Thyroid gland (tissue), 4 donors: ENCODE results near the gene NDUFV3.

Experiments
- POLR2A ChIP-seq, 2 donors: fragments of 450-650 bp; IDR thresholded peaks; one replicate each; pipeline ENCODE4 v1.6.1; 2017; ENCODE audit warnings: antibody characterized with exemption in 2 of 2, mild to moderate bottlenecking in 2 of 2, moderate library complexity in 1 of 2
- TF ChIP-seq, protein P1 (sequence below), 6 experiments: fragments of 200-600 bp in 3 of 6; fragments of 450-650 bp in 3 of 6; sonication (generic) in 3 of 6; IDR thresholded peaks; one replicate each; pipeline ENCODE4 v1.5.1; 2016 to 2019; ENCODE audit warnings: antibody characterized with exemption in 6 of 6, mild to moderate bottlenecking in 2 of 6, inconsistent platforms in 1 of 6, moderate library complexity in 1 of 6

DNA sequence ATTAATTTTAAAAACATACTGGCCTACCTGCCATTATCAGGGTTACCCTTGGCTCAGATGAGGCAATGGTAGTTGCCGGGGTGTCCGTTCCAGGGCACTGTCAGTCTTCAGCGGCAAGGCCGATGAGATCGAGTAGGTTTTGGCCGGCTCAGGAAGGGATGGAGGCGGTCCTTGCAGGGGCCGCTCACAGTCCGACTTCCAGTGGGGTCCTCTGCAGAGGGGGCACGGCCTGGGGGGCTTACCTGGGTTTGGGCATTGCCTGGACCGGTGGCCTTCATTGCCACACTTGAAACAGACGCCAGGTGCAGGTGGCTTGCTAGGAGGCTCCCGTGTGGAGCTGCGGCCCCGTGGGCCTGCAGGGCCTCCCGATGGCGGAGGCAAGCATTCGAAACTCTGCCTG, 29.8 kb downstream of the NDUFV3 start:
- TF ChIP-seq, protein P1, sequence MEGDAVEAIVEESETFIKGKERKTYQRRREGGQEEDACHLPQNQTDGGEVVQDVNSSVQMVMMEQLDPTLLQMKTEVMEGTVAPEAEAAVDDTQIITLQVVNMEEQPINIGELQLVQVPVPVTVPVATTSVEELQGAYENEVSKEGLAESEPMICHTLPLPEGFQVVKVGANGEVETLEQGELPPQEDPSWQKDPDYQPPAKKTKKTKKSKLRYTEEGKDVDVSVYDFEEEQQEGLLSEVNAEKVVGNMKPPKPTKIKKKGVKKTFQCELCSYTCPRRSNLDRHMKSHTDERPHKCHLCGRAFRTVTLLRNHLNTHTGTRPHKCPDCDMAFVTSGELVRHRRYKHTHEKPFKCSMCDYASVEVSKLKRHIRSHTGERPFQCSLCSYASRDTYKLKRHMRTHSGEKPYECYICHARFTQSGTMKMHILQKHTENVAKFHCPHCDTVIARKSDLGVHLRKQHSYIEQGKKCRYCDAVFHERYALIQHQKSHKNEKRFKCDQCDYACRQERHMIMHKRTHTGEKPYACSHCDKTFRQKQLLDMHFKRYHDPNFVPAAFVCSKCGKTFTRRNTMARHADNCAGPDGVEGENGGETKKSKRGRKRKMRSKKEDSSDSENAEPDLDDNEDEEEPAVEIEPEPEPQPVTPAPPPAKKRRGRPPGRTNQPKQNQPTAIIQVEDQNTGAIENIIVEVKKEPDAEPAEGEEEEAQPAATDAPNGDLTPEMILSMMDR (IDR thresholded peaks at IDR 0.05), result no peak
- no peak for TF ChIP-seq POLR2A (IDR thresholded peaks at IDR 0.05)
